HFF-Myc (cell line): ENCODE measurements around the gene ANTKMT.

ENCODE experiments used
- DNase-seq: peaks from one replicate; pipeline ENCODE4 v3.0.0-alpha.2; 2011; ENCODE audit warnings: low read depth; ENCODE audit errors: extremely low read depth
- H3K4me3 ChIP-seq: replicated peaks from 2 replicates; pipeline ENCODE4 v1.5.1; 2011; ENCODE audit warnings: low read depth, mild to moderate bottlenecking, control low read depth, low read length
- TF ChIP-seq, protein P1 (sequence below): IDR thresholded peaks from 2 replicates; pipeline ENCODE4 v1.5.1; 2012; ENCODE audit warnings: mild to moderate bottlenecking, low read depth, low read length, control low read depth; ENCODE audit errors: missing control alignments

Gene ANTKMT

DNA sequence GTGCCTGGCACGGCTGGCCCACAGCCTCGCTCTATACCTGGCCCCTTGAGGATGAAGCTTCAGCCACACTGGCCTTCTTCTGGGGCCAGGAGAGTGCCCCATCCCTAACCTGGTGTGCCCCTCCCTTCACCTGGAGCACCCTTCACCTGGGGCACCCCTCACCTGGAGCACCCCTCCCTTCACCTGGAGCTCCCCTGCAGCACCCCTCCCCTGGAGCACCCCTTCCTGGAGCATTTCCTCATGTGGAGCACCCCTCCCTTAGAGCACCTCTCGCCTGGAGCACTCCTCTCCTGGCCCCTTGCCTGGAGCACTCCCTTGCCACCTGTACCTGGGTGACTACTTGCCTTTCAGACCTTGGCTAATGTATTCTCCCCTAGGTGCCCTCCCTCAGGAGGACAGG, 12.9 kb upstream of the ANTKMT start:
- TF ChIP-seq, protein P1, sequence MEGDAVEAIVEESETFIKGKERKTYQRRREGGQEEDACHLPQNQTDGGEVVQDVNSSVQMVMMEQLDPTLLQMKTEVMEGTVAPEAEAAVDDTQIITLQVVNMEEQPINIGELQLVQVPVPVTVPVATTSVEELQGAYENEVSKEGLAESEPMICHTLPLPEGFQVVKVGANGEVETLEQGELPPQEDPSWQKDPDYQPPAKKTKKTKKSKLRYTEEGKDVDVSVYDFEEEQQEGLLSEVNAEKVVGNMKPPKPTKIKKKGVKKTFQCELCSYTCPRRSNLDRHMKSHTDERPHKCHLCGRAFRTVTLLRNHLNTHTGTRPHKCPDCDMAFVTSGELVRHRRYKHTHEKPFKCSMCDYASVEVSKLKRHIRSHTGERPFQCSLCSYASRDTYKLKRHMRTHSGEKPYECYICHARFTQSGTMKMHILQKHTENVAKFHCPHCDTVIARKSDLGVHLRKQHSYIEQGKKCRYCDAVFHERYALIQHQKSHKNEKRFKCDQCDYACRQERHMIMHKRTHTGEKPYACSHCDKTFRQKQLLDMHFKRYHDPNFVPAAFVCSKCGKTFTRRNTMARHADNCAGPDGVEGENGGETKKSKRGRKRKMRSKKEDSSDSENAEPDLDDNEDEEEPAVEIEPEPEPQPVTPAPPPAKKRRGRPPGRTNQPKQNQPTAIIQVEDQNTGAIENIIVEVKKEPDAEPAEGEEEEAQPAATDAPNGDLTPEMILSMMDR = no peak
- H3K4me3 ChIP-seq = no peak overlapping the region
- no peak for DNase-seq

DNA sequence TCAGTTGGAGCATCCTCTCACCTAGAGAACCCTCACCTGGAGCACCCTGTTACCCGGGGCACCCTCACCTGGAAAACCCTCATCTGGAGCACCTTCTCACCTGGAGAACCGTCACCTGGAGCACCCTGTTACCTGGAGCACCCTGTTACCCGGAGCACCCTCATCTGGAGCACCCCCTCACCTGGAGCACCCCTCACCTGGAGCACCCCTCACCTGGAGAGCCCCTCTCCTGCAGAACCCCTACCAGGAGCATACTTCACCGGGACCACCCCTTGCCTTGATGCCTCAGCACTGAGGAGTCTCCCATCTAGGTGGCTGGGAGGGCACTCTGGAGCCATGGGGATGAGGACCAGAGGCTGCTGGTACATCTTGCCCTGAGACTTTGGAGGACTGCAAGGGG, 12.0 kb upstream of the ANTKMT start:
- TF ChIP-seq, protein P1 = no peak
- no peak overlapping the region for H3K4me3 ChIP-seq
- no peak for DNase-seq

DNA sequence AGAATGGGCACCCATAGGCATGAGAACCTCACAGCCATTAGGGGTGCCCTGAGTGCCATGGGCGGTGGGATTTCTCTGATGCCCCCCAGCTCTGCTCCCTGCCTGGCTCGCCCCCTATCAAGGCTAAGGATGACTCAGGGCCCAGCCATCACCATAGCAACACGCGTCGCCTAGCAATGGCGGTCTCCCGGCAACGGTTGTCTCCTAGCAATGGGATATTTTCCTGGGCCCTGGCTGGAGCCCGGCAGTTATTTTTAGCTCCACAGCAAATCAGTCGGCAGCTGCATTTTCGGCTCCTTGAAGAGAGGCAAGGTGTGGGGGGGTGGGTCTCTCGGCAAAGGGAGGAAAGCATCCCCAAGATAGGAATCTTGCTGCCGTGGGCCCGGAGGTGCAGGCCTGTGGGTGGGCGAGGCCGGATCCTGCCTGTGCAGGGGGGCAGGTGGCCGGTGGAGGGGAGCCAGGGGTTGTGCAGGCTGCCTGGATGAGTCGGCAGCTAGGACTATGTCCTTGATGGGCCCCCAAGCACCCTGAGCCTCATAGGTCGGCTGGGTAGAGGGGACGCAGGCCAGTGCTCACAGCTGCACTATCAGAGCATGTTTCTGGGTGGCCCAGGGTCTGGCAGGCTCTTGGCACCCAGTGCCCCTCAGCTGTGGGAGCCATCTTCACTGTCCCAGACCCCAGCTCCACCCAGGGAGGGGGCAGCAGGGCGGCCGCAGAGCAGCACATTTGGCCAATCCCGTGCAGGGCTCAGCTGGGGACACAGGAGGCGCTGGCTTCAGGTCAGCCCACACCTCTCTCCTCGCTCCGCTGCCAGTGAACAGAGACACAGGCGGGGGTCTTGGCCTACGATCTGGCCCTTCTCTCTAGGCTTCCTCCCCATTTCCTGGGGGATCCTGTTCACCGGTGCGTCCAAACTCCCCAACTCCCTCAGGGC, 11.1 kb upstream of the ANTKMT start:
- no peak overlapping the region for H3K4me3 ChIP-seq
- DNase-seq = no peak
- TF ChIP-seq, protein P1 = no peak

DNA sequence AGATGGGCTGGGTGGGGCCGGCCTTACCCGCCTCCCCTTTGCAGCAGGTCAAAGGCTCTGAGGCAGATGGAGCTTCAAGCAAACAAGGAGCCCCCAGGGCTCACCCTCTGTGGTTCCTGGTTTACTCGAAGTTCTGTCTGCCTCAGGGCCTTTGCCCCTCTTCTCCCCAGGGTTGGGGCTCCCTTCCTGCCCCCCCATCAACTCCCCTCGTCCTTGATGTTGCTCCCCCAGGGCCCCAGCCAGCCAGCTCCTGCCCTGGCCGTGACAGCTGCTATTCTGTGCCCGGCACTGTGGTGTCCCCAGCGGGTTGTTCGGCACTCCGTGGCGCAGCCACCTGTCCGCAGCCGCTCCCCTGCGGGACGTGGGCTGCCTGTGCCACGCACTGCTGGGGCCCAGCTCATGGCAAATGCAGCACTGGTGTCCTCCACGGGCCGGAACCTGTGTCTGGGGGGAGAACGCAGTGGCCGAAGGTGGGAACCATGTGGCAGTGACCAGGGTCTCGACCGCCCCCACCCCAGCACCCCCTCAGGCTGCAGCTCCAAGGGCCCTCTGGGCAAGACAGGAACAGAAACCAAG, 10.4 kb upstream of the ANTKMT start:
- no peak overlapping the region for H3K4me3 ChIP-seq
- TF ChIP-seq, protein P1 = no peak
- no peak for DNase-seq

DNA sequence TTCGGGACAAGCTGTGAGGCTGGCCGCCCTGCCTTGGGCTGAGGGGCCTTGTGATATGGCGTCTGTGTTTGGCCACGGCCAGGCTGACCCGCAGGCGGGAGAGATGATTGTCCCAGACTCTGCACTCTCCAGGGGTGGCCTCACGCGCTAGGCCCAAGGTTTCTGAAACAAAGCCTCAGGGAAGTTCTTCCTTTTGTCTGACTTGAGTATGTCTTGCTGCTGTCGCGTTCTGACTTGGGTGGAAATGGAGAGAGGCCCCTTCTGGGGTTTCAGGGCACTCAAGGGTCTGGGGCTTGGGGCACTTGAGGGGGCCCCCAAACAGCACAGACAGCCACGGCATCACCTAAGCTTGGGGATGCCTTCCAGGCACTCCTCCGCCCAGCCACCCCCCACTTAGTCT, 9.9 kb upstream of the ANTKMT start:
- no peak overlapping the region for H3K4me3 ChIP-seq
- DNase-seq = no peak
- TF ChIP-seq, protein P1 = no peak

DNA sequence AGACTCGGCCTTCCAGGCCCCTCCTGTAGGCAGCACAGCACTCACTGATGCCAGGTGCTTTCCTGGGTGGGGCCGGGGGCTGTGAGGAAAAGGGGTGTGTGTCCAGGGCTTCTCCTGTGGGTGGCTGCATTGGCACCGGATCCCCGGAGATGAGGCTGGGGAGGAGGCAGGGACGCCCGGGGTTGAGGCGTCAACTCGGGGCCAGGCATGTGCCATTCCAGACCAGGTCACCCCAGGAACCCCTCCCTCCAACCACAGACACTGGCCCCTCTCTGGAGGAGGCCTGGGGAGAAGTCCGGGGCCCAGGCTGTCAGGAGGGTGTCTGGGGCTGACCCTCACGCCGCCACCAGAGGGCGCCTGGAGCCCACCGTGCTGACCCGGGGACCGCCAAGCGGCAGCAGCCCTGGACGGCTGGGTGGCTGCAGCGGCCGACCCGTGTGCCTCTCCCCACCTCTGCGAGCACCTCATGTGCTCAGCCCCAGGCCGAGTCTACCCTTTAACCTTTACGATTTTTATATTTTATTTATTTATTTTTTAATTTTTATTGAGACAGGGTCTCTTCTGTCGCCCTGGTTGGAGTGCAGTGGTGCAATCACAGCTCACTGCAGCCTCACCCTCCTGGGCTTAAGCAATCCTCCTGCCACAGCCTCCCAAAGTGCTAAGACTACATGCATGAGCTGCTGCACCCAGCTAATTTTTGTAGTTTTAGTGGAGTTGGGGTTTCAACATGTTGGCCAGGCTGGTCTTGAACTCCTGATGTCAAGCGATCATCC, 9.2 kb upstream of the ANTKMT start:
- no peak for DNase-seq
- TF ChIP-seq, protein P1 = peak; percentile 91
- no peak overlapping the region for H3K4me3 ChIP-seq
